Activated CD8-positive, alpha-beta memory T cell treated with anti-CD3 and anti-CD28 coated beads, Interleukin-2, amount 50 U/mL, for 1 hour (primary cell): ENCODE data around the gene KIFBP.

ENCODE experiments used
- DNase-seq: peaks from one replicate; pipeline ENCODE4 v3.0.0-alpha.2; 2020; ENCODE audit errors: extremely low read depth

KIFBP gene

GRCh38 chr10:69051303-69051702 is 62.7 kb downstream of the KIFBP start:
- DNase-seq, result no peak

- DNase-seq, result no peak
These were observed 63.3 kb downstream of the KIFBP start for GRCh38 chr10:69051710-69052487.

GRCh38 chr10:69052736-69053135 is 64.1 kb downstream of the KIFBP start:
- no peak for DNase-seq

- no peak for DNase-seq
These were observed 66.6 kb downstream of the KIFBP start for GRCh38 chr10:69055241-69055640.

- no peak for DNase-seq
These were observed 67.5 kb downstream of the KIFBP start for GRCh38 chr10:69056129-69056528.

GRCh38 chr10:69056536-69057260 is 68.1 kb downstream of the KIFBP start:
- DNase-seq, result no peak

GRCh38 chr10:69057261-69057950 is 68.8 kb downstream of the KIFBP start:
- DNase-seq, result no peak

- no peak for DNase-seq
These were observed 69.3 kb downstream of the KIFBP start for GRCh38 chr10:69057951-69058297.

GRCh38 chr10:69060127-69060798 is 71.7 kb downstream of the KIFBP start:
- no peak for DNase-seq

GRCh38 chr10:69061305-69062161 is 72.9 kb downstream of the KIFBP start:
- DNase-seq, result no peak

- no peak for DNase-seq
These were observed 74.3 kb downstream of the KIFBP start for GRCh38 chr10:69062901-69063300.

- DNase-seq, result no peak
These were observed 76.2 kb downstream of the KIFBP start for GRCh38 chr10:69064762-69065328.

GRCh38 chr10:69065406-69066361 is 77.1 kb downstream of the KIFBP start:
- DNase-seq, result no peak
